Mesendoderm (in vitro differentiated cells): ENCODE results near the gene RNASE1.

Source experiments
- DNase-seq: peaks from one replicate; pipeline ENCODE4 v3.0.0; 2013
- H2AK5ac ChIP-seq: 2 replicates; pipeline ENCODE4 v1.6.1; 2013; ENCODE audit warnings: low read length, inconsistent platforms
- H2BK120ac ChIP-seq: 2 replicates; pipeline ENCODE4 v1.6.1; 2013; ENCODE audit warnings: low read depth, mild to moderate bottlenecking, low read length, moderate library complexity, mixed read lengths
- H2BK15ac ChIP-seq: replicated peaks from 2 replicates; pipeline ENCODE4 v1.6.1; 2013; ENCODE audit warnings: low read depth, mild to moderate bottlenecking, moderate library complexity
- H2BK5ac ChIP-seq: 2 replicates; pipeline ENCODE4 v1.6.1; 2013; ENCODE audit warnings: low read length, inconsistent platforms
- H3K18ac ChIP-seq: 2 replicates; pipeline ENCODE4 v1.6.1; 2013; ENCODE audit warnings: mild to moderate bottlenecking, low read length, mixed read lengths
- H3K23ac ChIP-seq: one replicate; pipeline ENCODE4 v1.6.1; 2013; ENCODE audit warnings: low read length
- H3K27ac ChIP-seq: 2 replicates; pipeline ENCODE4 v1.5.1; 2013; ENCODE audit warnings: low read depth, mild to moderate bottlenecking, inconsistent platforms, low read length, moderate library complexity
- H3K27me3 ChIP-seq: 2 replicates; pipeline ENCODE4 v1.6.1; 2013; ENCODE audit warnings: low read length, control low read depth, mild to moderate bottlenecking, inconsistent platforms; ENCODE audit not compliant: insufficient read depth, poor library complexity
- H3K36me3 ChIP-seq: 2 replicates; pipeline ENCODE4 v1.6.1; 2013; ENCODE audit warnings: low read length, inconsistent platforms; ENCODE audit not compliant: control insufficient read depth, insufficient read depth
- H3K4ac ChIP-seq: one replicate; pipeline ENCODE4 v1.6.1; 2013; ENCODE audit warnings: low read depth, mild to moderate bottlenecking, low read length, moderate library complexity
- H3K4me1 ChIP-seq: 2 replicates; pipeline ENCODE4 v1.6.1; 2013; ENCODE audit warnings: low read depth, low read length, inconsistent platforms; ENCODE audit not compliant: control insufficient read depth
- H3K4me2 ChIP-seq: 2 replicates; pipeline ENCODE4 v1.6.1; 2013; ENCODE audit warnings: low read length
- H3K4me3 ChIP-seq: 2 replicates; pipeline ENCODE4 v1.5.1; 2013; ENCODE audit warnings: mild to moderate bottlenecking, low read length
- H3K56ac ChIP-seq: one replicate; pipeline ENCODE4 v1.6.1; 2013; ENCODE audit warnings: low read length
- H3K79me1 ChIP-seq: 2 replicates; pipeline ENCODE4 v1.6.1; 2013; ENCODE audit warnings: low read length, inconsistent platforms
- H3K79me2 ChIP-seq: 2 replicates; pipeline ENCODE4 v1.6.1; 2013; ENCODE audit warnings: mild to moderate bottlenecking, low read length; ENCODE audit not compliant: control insufficient read depth, insufficient read depth
- H3K9ac ChIP-seq: 2 replicates; pipeline ENCODE4 v1.6.1; 2013; ENCODE audit warnings: low read length, inconsistent platforms
- H4K5ac ChIP-seq: one replicate; pipeline ENCODE4 v1.6.1; 2013; ENCODE audit warnings: low read length
- H4K8ac ChIP-seq: one replicate; pipeline ENCODE4 v1.6.1; 2013; ENCODE audit warnings: low read depth, mild to moderate bottlenecking, control low read depth, low read length, moderate library complexity
- WGBS: extraction: QIAGEN DNeasy Blood & Tissue Kit; methylation state at CpG from one replicate; pipeline ENCODE4 v1.1.7; 2013; ENCODE audit warnings: low lambda C conversion rate, missing lambda C conversion rate; ENCODE audit not compliant: insufficient coverage; ENCODE audit errors: extremely low coverage; 5-methylcytosine and 5-hydroxymethylcytosine counted together

The RNASE1 gene

DNA sequence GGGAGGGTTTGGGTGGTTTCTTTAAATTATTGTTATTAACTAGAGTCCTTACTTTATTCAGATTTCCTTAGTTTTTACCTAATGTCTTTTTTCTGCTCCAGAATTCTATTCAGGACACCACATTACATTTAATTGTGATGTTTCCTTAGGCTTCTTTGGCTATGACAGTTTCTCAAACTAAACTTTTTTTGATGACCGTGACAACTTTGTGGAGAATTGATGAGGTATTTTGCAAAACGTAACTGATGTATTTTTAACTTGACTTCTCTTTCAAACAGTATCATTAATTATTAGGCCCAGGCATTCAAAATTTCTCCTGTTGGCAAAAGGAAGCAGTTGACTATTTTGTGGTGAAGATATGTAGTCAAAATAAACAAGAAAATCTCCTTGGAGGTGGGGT is 11.0 kb downstream of the RNASE1 start:
- no peak overlapping the region for H2AK5ac ChIP-seq
- no peak overlapping the region for H3K18ac ChIP-seq
- H2BK5ac ChIP-seq, result no peak overlapping the region
- H3K27me3 ChIP-seq, result no peaks in the 10 kb centered on the region
- no peaks in the 10 kb centered on the region for H3K4me1 ChIP-seq
- no peaks in the 10 kb centered on the region for H3K79me2 ChIP-seq
- no peak overlapping the region for H3K23ac ChIP-seq
- no CpG with 5 or more reads among the region's 2 CpGs for WGBS
- H3K4me3 ChIP-seq, result no peak overlapping the region
- no peak overlapping the region for H2BK120ac ChIP-seq
- no peak overlapping the region for H3K4me2 ChIP-seq
- H3K4ac ChIP-seq, result no peak overlapping the region
- no peak overlapping the region for H3K27ac ChIP-seq
- no peak overlapping the region for H3K9ac ChIP-seq
- H3K36me3 ChIP-seq, result no peaks in the 10 kb centered on the region
- no peak overlapping the region for H2BK15ac ChIP-seq
- no peak overlapping the region for H3K56ac ChIP-seq
- H4K8ac ChIP-seq, result no peak overlapping the region
- no peak for DNase-seq
- no peaks in the 10 kb centered on the region for H3K79me1 ChIP-seq
- no peak overlapping the region for H4K5ac ChIP-seq

DNA sequence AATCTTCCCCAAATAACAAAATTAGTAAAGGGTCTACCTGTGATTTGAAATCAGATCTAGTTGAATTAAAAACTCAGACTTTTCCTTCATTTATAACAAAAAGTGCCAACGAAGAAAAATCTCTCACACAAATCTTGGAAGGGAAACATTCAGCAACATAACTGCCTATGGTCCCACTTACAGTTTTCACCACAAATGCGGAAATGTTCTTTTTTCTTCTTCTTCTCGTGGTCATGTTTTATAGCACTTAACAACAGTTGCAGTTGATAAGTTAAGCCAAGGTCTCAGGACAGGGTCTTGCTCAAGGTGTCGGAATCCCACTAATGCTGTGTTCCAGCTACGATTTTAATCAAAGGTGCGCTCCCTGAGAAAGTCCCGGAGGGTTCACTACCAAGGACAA is 11.5 kb downstream of the RNASE1 start:
- no peak overlapping the region for H3K56ac ChIP-seq
- no peak overlapping the region for H2BK15ac ChIP-seq
- H4K5ac ChIP-seq, result no peak overlapping the region
- H2BK5ac ChIP-seq, result no peak overlapping the region
- WGBS, result no CpG with 5 or more reads among the region's 7 CpGs
- no peaks in the 10 kb centered on the region for H3K36me3 ChIP-seq
- DNase-seq, result no peak
- no peaks in the 10 kb centered on the region for H3K4me1 ChIP-seq
- H3K4ac ChIP-seq, result no peak overlapping the region
- no peak overlapping the region for H2BK120ac ChIP-seq
- no peaks in the 10 kb centered on the region for H3K27me3 ChIP-seq
- no peak overlapping the region for H2AK5ac ChIP-seq
- H4K8ac ChIP-seq, result no peak overlapping the region
- H3K79me1 ChIP-seq, result no peaks in the 10 kb centered on the region
- no peak overlapping the region for H3K9ac ChIP-seq
- H3K27ac ChIP-seq, result no peak overlapping the region
- H3K18ac ChIP-seq, result no peak overlapping the region
- no peaks in the 10 kb centered on the region for H3K79me2 ChIP-seq
- no peak overlapping the region for H3K23ac ChIP-seq
- no peak overlapping the region for H3K4me3 ChIP-seq
- H3K4me2 ChIP-seq, result no peak overlapping the region

DNA sequence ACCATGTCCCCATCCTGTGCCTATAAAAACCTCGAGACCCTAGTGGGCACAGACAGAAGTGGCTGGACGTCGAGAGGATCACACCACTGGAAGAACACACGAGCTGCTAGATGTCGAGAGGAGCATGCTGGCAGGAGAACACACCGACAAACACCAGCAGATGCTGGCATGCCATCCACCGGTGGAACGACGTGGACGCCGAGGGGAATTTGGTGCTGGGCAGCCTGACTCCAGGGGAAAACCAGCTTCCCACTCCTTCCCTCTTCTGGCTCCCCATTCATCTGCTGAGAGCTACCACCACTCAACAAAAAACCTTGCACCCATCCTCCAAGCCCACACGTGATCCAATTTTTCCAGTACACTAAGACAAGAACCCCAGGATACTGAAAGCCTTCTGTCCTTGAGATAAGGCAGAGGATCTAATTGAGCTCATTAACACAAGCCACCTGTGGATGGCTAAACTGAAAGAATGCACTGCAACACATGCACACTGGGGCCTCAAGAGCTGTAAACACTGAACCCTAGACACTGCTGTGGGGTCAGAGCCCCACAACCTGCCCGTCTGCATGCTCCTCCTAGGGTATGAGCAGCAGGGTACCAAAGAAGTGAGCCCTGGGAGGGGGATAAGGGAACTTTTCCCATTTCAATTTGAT is 12.1 kb downstream of the RNASE1 start:
- Histone ChIP-seq H3K18ac (no peak overlapping the region), H3K4me2 (no peak overlapping the region), H3K4ac (no peak overlapping the region), H2AK5ac (no peak overlapping the region), H3K79me2 (no peaks in the 10 kb centered on the region), H2BK5ac (no peak overlapping the region), H3K23ac (no peak overlapping the region), H3K27me3 (no peaks in the 10 kb centered on the region), H3K4me3 (no peak overlapping the region), H4K8ac (no peak overlapping the region), H3K9ac (no peak overlapping the region), H2BK120ac (no peak overlapping the region), H3K36me3 (no peaks in the 10 kb centered on the region), H3K27ac (no peak overlapping the region), H3K79me1 (no peaks in the 10 kb centered on the region), H3K4me1 (no peaks in the 10 kb centered on the region), H2BK15ac (no peak overlapping the region), H3K56ac (no peak overlapping the region), H4K5ac (no peak overlapping the region)
- no peak for DNase-seq
- no CpG with 5 or more reads among the region's 13 CpGs for WGBS

DNA sequence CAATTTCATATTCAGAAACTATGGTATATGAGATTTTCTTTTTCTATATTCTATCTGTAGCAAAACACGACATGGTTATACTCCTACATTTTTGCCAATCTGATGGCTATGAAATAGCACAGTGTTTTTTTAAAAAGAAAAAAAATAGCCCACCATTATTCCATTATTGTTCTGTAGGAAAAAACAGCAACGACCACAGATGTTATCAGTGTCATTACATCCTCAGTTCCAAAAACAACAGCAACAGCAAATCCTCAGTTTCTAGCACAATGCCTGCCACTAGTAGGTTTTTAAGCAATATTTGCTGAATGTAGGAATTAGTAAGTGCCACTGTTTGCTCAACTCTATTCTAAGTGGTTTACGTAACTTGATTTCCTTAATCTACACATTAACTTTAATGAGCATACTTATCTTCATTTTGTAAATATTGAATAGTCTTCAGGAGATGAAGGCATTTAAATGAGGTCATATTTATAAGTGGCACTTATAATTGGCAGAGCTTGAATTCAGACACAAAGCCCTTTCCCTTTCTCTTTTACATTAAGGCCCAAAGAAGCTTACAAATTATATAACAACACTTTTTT is 13.3 kb downstream of the RNASE1 start:
- Histone ChIP-seq H2BK120ac (no peak overlapping the region), H3K23ac (no peak overlapping the region), H3K4ac (no peak overlapping the region), H4K5ac (no peak overlapping the region), H2AK5ac (no peak overlapping the region), H3K4me2 (no peak overlapping the region), H2BK5ac (no peak overlapping the region), H3K4me3 (no peak overlapping the region), H2BK15ac (no peak overlapping the region), H3K36me3 (no peaks in the 10 kb centered on the region), H3K27ac (no peak overlapping the region), H3K27me3 (no peaks in the 10 kb centered on the region), H4K8ac (no peak overlapping the region), H3K56ac (no peak overlapping the region), H3K4me1 (no peaks in the 10 kb centered on the region), H3K79me2 (no peaks in the 10 kb centered on the region), H3K79me1 (no peaks in the 10 kb centered on the region), H3K9ac (no peak overlapping the region), H3K18ac (no peak overlapping the region)
- no CpG with 5 or more reads among the region's 3 CpGs for WGBS
- no peak for DNase-seq

DNA sequence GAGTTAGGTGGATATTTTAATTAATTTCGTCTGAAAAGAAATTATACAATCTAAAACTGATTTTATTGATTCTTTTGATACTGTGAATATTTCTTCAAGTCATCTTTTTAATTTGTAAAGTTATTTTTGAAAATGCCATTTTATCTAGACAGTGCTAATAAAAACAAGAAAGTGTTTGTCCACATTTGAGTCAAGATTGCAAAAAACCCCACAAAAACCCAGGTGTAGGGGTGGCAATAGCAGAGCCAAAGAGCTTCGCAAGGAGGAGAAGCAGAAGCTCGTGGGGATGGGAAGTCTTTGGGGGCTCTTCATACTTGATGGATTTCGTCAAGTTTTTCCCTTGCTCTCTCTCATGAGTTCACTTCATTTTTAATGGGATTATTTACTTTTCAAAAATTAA is 15.6 kb downstream of the RNASE1 start:
- no peak overlapping the region for H3K27ac ChIP-seq
- H2BK5ac ChIP-seq, result no peak overlapping the region
- H3K4ac ChIP-seq, result no peak overlapping the region
- no peaks in the 10 kb centered on the region for H3K36me3 ChIP-seq
- H3K79me1 ChIP-seq, result no peaks in the 10 kb centered on the region
- H3K4me3 ChIP-seq, result no peak overlapping the region
- H3K18ac ChIP-seq, result no peak overlapping the region
- no peak overlapping the region for H2BK120ac ChIP-seq
- no peak overlapping the region for H4K8ac ChIP-seq
- no peak overlapping the region for H3K56ac ChIP-seq
- no peaks in the 10 kb centered on the region for H3K4me1 ChIP-seq
- no peaks in the 10 kb centered on the region for H3K79me2 ChIP-seq
- whole genome bisulfite sequencing, result 100% methylated on average over 1 of the region's 4 CpGs
- no peak overlapping the region for H3K9ac ChIP-seq
- H3K23ac ChIP-seq, result no peak overlapping the region
- H4K5ac ChIP-seq, result no peak overlapping the region
- no peak overlapping the region for H3K4me2 ChIP-seq
- no peak overlapping the region for H2AK5ac ChIP-seq
- no peaks in the 10 kb centered on the region for H3K27me3 ChIP-seq
- no peak for DNase-seq
- no peak overlapping the region for H2BK15ac ChIP-seq
